Kidney (tissue), 14 donors: ENCODE data around the gene BCDIN3D. TPM values are rescaled to one million over a fixed set of nuclear protein-coding genes. Genes with fewer than 3 reads are reported as not detected.

ENCODE experiments used
- DNase-seq, 5 donors: peaks; one replicate each; pipeline ENCODE4 v3.0.0-alpha.2; 2013 to 2020
- FAIRE-seq: peaks from 2 replicates; lab custom pipeline; 2012; peaks lifted over from hg19 to GRCh38; lab: Jason Lieb, UNC
- H3K27ac ChIP-seq, 2 donors: one replicate each; pipeline ENCODE4 v1.7.0; 2013; ENCODE audit warnings: low read depth in 2 of 2, low read length in 2 of 2, inconsistent platforms in 1 of 2
- H3K27me3 ChIP-seq: one replicate; pipeline ENCODE4 v1.7.1; 2013; ENCODE audit warnings: low read length, inconsistent platforms; ENCODE audit not compliant: control insufficient read depth, insufficient read depth
- H3K36me3 ChIP-seq, 3 donors: one replicate each; pipeline versions ENCODE4 v1.7.0 to v1.7.1; 2013; ENCODE audit warnings: low read length in 3 of 3, control low read depth in 1 of 3, inconsistent platforms in 1 of 3; ENCODE audit not compliant: insufficient read depth in 3 of 3, control insufficient read depth in 2 of 3
- H3K4me1 ChIP-seq, 3 donors: one replicate each; pipeline versions ENCODE4 v1.7.0 to v1.7.1; 2013; ENCODE audit warnings: low read length in 3 of 3, inconsistent platforms in 1 of 3, low read depth in 1 of 3; ENCODE audit not compliant: control insufficient read depth in 2 of 3, insufficient read depth in 2 of 3
- H3K4me3 ChIP-seq, 3 donors: one replicate each; pipeline versions ENCODE4 v1.7.0 to v1.8.1; 2013; ENCODE audit warnings: low read length in 3 of 3, control low read depth in 1 of 3, inconsistent platforms in 1 of 3
- H3K9ac ChIP-seq, 3 donors: one replicate each; pipeline versions ENCODE4 v1.7.0 to v1.7.1; 2013; ENCODE audit warnings: low read length in 3 of 3, control low read depth in 1 of 3, inconsistent platforms in 1 of 3
- H3K9me3 ChIP-seq, 3 donors: one replicate each; pipeline versions ENCODE4 v1.7.0 to v1.7.1; 2013; ENCODE audit warnings: low read length in 3 of 3, control low read depth in 1 of 3, inconsistent platforms in 1 of 3; ENCODE audit not compliant: control insufficient read depth in 2 of 3, insufficient read depth in 1 of 3
- CTCF ChIP-seq: IDR thresholded peaks from 3 replicates; pipeline ENCODE4 v1.5.1; 2012; ENCODE audit warnings: mild to moderate bottlenecking, moderate library complexity, borderline replicate concordance; ENCODE audit not compliant: insufficient read depth; ENCODE audit errors: extremely low read depth
- intact Hi-C: fragments of 100-400 bp; cut with DNase I; formaldehyde crosslinking; loops from one replicate; pipeline ENCODE4 v1.11.1; 2022
- polyA plus RNA-seq: library from polyadenylated mRNA; stranded (reverse); fragments of 350-450 nt; fragmentation: Illumina TruSeq; extraction: RNeasy Lipid Tissue Mini Kit (QIAGEN cat#74804); gene quantifications from one replicate; pipeline ENCODE4 v1.2.3, GENCODE V29; 2014; ENCODE audit warnings: low read depth, low replicate concordance; ENCODE audit not compliant: insufficient read depth
- total RNA-seq: library from RNA; stranded (reverse); fragmentation: NEBNext Ultra II Directional; extraction: Animal tissue kit (Norgen Biotek cat#: 25700); gene quantifications from one replicate; pipeline ENCODE4 v1.2.1, GENCODE V29; 2021
- donor health status: control.
- donor health status: control.
- donor health status: control.
- donor health status: control.
- donor health status: control.
- donor health status: DM: yes; HTN: yes; CAD: no.
- donor health status: Normal renal cell carcinoma (clear cell type).

BCDIN3D gene
- total and polyA plus RNA-seq, 2 donors from 2014 or later = 4.6 to 5.1 TPM

DNA sequence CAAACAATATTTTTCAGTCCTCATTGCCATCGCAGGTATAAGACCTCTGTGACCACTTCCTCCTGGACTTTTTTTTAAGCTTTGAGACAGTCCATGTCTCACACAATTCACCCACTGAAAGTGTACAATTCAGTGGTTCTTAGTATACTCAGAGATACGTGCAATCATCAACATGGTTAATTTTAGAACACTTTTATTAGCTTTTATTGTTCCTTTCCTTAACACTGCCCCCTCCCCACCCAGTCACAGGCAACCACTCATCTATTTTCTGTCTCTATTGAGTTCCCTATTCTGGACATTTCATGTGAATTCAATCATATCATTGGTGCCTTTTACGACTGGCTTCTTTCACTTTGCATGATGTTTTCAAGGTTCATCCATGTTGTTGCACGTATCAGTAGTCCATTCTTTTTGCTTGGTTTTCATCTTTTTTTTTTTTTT lies 30.9 kb downstream of the BCDIN3D start:
- intact Hi-C loops = no loop called here
- no peak for TF ChIP-seq CTCF
- no peak for FAIRE-seq

DNA sequence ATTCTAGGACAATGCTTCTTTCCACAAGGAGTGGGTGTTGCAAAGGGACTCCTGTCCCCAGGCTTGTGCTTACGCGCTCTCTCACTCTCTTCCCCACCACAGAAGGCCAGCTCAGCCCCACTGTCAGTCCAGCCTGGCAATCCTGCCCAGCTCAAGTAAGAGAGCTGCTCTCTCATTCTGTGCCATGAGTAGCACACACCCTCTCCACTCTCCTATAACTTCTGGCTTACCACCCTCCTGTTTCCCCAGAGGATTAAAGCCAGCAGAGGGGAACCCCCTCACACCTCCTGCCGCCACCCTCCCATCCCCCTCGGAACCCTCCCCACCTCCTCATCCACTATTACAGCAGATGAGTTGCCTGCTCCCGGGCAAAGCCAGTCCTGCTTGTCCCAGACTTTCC lies 31.8 kb downstream of the BCDIN3D start:
- no peaks in the 10 kb centered on the region for H3K9me3 ChIP-seq
- H3K4me1 ChIP-seq = peaks cover 0 to 5% (median 3%) of the 10 kb centered on the region in 3 donors
- no peak overlapping the region for H3K27ac ChIP-seq
- FAIRE-seq = no peak
- TF ChIP-seq CTCF = no peak
- peaks cover 0 to 2% (median 0%) of the 10 kb centered on the region in 3 donors for H3K36me3 ChIP-seq
- no peak overlapping the region for H3K9ac ChIP-seq
- no peak overlapping the region for H3K4me3 ChIP-seq
- DNase-seq = no peak
- intact Hi-C loops = no loop called here
- no peaks in the 10 kb centered on the region for H3K27me3 ChIP-seq

More for the DNA sequence above, 30.9 kb downstream of the BCDIN3D start:
- H3K27ac ChIP-seq = no peak overlapping the region
- no peaks in the 10 kb centered on the region for H3K9me3 ChIP-seq
- peaks cover 0 to 5% (median 3%) of the 10 kb centered on the region in 3 donors for H3K4me1 ChIP-seq
- no peaks in the 10 kb centered on the region for H3K27me3 ChIP-seq
- H3K36me3 ChIP-seq = no peaks in the 10 kb centered on the region
- no peak overlapping the region for H3K4me3 ChIP-seq
- no peak overlapping the region for H3K9ac ChIP-seq
- no peak for DNase-seq

DNA sequence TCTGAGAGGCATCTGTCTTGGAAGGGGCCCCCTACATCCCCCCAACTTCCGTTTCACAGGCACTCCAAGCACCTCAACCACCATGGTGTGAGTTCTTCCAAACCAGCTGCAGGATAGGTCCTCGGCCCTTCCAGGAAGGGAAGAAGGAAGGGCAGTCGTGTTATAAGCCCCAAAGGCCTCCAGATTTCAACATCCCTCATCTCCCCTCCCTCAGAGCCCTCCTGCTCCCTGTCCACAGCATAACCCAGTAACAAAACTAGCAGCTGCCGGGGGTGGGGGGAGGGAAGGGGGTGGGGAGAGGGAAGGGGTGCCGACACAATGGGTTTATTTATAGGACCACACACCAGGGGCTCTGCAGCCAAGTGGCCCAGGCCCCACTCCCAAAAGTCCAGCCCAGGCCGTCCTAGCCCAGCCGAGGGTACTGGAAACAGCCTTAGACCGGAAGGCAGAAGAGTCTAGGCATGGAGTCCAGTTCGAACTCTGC lies 33.0 kb downstream of the BCDIN3D start:
- no peak overlapping the region for H3K27ac ChIP-seq
- FAIRE-seq = no peak
- H3K9ac ChIP-seq = no peak overlapping the region

More for the DNA sequence above, 33.0 kb downstream of the BCDIN3D start:
- no peak for TF ChIP-seq CTCF
- no peaks in the 10 kb centered on the region for H3K9me3 ChIP-seq
- no peak overlapping the region for H3K4me3 ChIP-seq
- intact Hi-C loops = no loop called here
- H3K36me3 ChIP-seq = peaks cover 0 to 9% (median 2%) of the 10 kb centered on the region in 3 donors
- H3K27me3 ChIP-seq = no peaks in the 10 kb centered on the region
- DNase-seq = peak in 2 of 5 donors; percentile 22 to 65
- H3K4me1 ChIP-seq = peaks cover 0 to 5% (median 3%) of the 10 kb centered on the region in 3 donors
